A375 (cell line): ENCODE results near the gene LENG9. TPM values are rescaled to one million over a fixed set of nuclear protein-coding genes. Genes with fewer than 3 reads are reported as not detected.

Experiments
- small RNA-seq: library from RNA; depleted of rRNA; stranded (forward); fragments of <200 nt; gene quantifications from one replicate; pipeline ENCODE3, GENCODE V24; 2014
- total RNA-seq: library from RNA; depleted of rRNA; stranded (reverse); fragments of >200 nt; shearing (Covaris generic); gene quantifications from 2 replicates; pipeline ENCODE4 v1.2.3, GENCODE V29; 2014; rRNA removed

Gene LENG9
- total RNA-seq, result 12.7 and 13.7 TPM in 2 replicates

DNA sequence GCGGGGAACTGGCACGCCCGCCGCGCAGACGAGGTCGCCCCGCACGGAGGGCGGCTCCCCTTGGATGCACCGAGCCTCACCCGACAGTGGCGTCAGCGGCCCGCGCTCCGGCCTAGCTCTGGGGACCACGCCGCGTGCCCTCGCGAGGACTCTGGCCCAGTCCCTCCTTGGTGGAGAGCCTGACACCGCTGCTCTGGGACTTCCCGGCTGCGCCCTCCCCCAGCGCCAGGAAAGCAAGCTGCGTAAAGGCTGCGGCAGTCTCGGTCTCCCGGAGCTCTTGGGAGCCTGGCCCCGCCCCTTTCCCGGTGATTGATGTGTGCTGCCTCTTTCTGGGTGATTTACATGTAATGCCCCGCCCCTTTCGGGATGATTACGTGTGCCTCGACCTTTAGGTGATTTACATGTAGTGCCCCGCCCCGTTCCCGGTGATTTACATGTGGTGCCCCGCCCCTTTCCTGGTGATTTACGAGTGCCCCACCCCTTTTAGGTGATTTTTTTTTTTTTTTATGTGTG, at the start of gene LENG9:
Gene LENG9 (minus strand): TSS at position 248 of the 513 bp plus-strand sequence. CDS start 252 bp downstream, outside the sequence.

DNA sequence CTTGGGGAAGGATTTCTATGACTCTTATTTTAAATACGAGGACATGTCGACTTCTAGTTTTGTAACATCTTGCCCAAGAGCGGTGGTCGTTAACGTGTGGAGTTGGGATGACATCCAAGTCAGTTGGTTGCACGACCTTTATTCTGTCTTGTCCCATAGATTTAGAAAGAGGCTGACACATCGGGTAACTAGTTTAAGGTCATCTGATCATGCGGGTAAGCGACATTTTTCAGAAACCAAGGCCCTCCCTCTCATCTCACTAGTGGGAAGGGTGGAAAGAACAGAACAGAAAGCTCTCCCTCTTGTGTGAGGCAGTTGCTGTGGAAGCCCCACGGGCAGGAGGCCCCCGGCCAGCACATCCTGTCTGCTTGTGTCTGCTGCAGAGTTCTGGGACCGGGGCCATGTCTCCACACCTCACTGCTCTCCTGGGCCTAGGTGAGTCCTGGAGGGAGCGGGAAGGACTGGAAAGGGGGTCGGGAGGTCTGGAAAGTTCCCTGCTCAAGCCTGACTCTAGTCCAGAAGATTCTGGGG, 39.0 kb upstream of the LENG9 start, which contains the start of gene LAIR2:
Gene LAIR2 (plus strand): TSS at position 314 of the 531 bp plus-strand sequence. CDS start 88 bp downstream, at position 402.

GRCh38 chr19:54473071-54473891, 9.7 kb upstream of the LENG9 start, which contains the start of gene CDC42EP5:
Gene CDC42EP5 (minus strand): TSS chr19:54473296. CDS start chr19:54465547, 7,749 bp downstream.

GRCh38 chr19:54448774-54449700, 14.5 kb downstream of the LENG9 start, which contains the start of gene LENG8:
Gene LENG8 (plus strand): TSS chr19:54449199. CDS start chr19:54451345, 2,146 bp downstream.

GRCh38 chr19:54415208-54415900, 48.2 kb downstream of the LENG9 start, which contains the start of gene TTYH1:
Gene TTYH1 (plus strand): TSS chr19:54415464. CDS start chr19:54415553, 89 bp downstream.

Small RNA genes within 50 kb of the gene (small RNA-seq; reads per million reads assigned to genes)
- not detected for gene AC245884.3

Other genes starting within 250 kb of the LENG9 start
- not detected in 2 replicates for gene LILRB3, start 240.8 kb downstream of the LENG9 start, total RNA-seq
- gene LILRA6, start 221.0 kb downstream of the LENG9 start, total RNA-seq, result not detected in 2 replicates
- gene LILRB5, start 206.5 kb downstream of the LENG9 start, total RNA-seq, result not detected in 2 replicates
- not detected in 2 replicates for gene LILRB2, start 182.7 kb downstream of the LENG9 start, total RNA-seq
- gene LILRA5, start 150.6 kb downstream of the LENG9 start, total RNA-seq, result not detected in 2 replicates
- not detected in 2 replicates for gene LILRA4, start 124.6 kb downstream of the LENG9 start, total RNA-seq
- 0.32 TPM in 1 of 2 replicates, not detected in the other for gene LAIR1, start 98.8 kb downstream of the LENG9 start, total RNA-seq
- gene TTYH1, start 48.3 kb downstream of the LENG9 start, total RNA-seq, result 0.27 and 2.3 TPM in 2 replicates
- 45.7 and 64.1 TPM in 2 replicates for gene LENG8, start 14.6 kb downstream of the LENG9 start, total RNA-seq
- gene CDC42EP5, start 9.5 kb upstream of the LENG9 start, total RNA-seq, result 6.3 and 6.6 TPM in 2 replicates
- gene LAIR2, start 39.1 kb upstream of the LENG9 start, total RNA-seq, result not detected in 2 replicates
- not detected in 2 replicates for gene LILRA2, start 110.0 kb upstream of the LENG9 start, total RNA-seq
- gene LILRA1, start 129.9 kb upstream of the LENG9 start, total RNA-seq, result not detected in 2 replicates
- gene LILRB1, start 166.7 kb upstream of the LENG9 start, total RNA-seq, result not detected in 2 replicates
- gene LILRB4, start 199.2 kb upstream of the LENG9 start, total RNA-seq, result not detected in 2 replicates